Heart right ventricle (tissue), 16 donors: ENCODE data around the gene VIPR2. TPM values are rescaled to one million over a fixed set of nuclear protein-coding genes. Genes with fewer than 3 reads are reported as not detected.

Experiments
- ATAC-seq, 8 donors: fragments of 200-7000 bp; cut with Tn5 transposase; one replicate each; pipeline ENCODE4 v1.9.1; 2020; ENCODE audit warnings: mild to moderate bottlenecking in 8 of 8, moderate library complexity in 8 of 8, moderate number of reproducible peaks in 1 of 8
- DNase-seq, 2 donors: peaks; one replicate each; pipeline ENCODE4 v3.0.0-alpha.2; 2020
- H3K27ac ChIP-seq, 10 donors: fragments of 200-600 bp; sonication (generic) in 2 of 10; one replicate each; pipeline versions ENCODE4 v1.5.0 to v1.8.0; 2020 to 2022; ENCODE audit warnings: mild to moderate bottlenecking in 3 of 10
- H3K27me3 ChIP-seq, 7 donors: fragments of 200-600 bp; one replicate each; pipeline ENCODE4 v1.8.0; 2021 to 2022; ENCODE audit warnings: mild to moderate bottlenecking in 2 of 7
- H3K36me3 ChIP-seq, 9 donors: fragments of 200-600 bp; sonication (generic) in 1 of 9; one replicate each; pipeline versions ENCODE4 v1.5.0 to v1.8.0; 2020 to 2022; ENCODE audit warnings: mild to moderate bottlenecking in 2 of 9
- H3K4me1 ChIP-seq, 9 donors: fragments of 200-600 bp; sonication (generic) in 1 of 9; one replicate each; pipeline versions ENCODE4 v1.5.0 to v1.8.0; 2020 to 2022; ENCODE audit warnings: mild to moderate bottlenecking in 4 of 9
- H3K4me3 ChIP-seq, 10 donors: fragments of 200-600 bp; sonication (generic) in 2 of 10; one replicate each; pipeline versions ENCODE4 v1.5.0 to v1.8.0; 2020 to 2022; ENCODE audit warnings: mild to moderate bottlenecking in 7 of 10, moderate library complexity in 2 of 10
- H3K9me3 ChIP-seq, 11 donors: fragments of 200-600 bp in 10 of 11; sonication (generic) in 2 of 11; one replicate each; pipeline versions ENCODE4 v1.5.0 to v1.8.0; 2013 to 2022; ENCODE audit warnings: mild to moderate bottlenecking in 2 of 11, control low read depth in 1 of 11, moderate library complexity in 1 of 11
- WGBS, 2 donors: extraction: QIAGEN DNeasy Blood & Tissue Kit; methylation state at CpG; one replicate each; pipeline ENCODE4 v1.1.7; 2013; ENCODE audit warnings: inconsistent platforms in 1 of 2; 5-methylcytosine and 5-hydroxymethylcytosine counted together
- intact Hi-C, 10 donors: fragments of 100-400 bp; cut with DNase I; formaldehyde crosslinking; loops; one replicate each; pipeline versions ENCODE4 v1.11.1 to v1.14.2; 2022
- polyA plus RNA-seq, 2 donors: library from polyadenylated mRNA; stranded (reverse); fragments of 200-250 nt; gene quantifications; one replicate each; pipeline ENCODE4 v1.2.3, GENCODE V29; 2013
- total RNA-seq, 10 donors: library from RNA; stranded (reverse); fragmentation: NEBNext Ultra II Directional in 3 of 10; extraction: Animal tissue kit (Norgen Biotek cat#: 25700) in 3 of 10; gene quantifications; one replicate each; pipeline versions ENCODE4 v1.2.1 to v1.2.4, GENCODE V29; 2021 to 2023
- TF ChIP-seq, protein P1 (sequence below), 9 donors: fragments of 200-600 bp; sonication (generic) in 2 of 9; IDR thresholded peaks; one replicate each; pipeline versions ENCODE4 v1.5.0 to v1.8.0; 2021 to 2022; ENCODE audit warnings: antibody characterized with exemption in 9 of 9, mild to moderate bottlenecking in 5 of 9, moderate library complexity in 1 of 9
- donor health status: Arrhythmogenic right ventricular cardiomyopathy.
- donor health status: ischemic (EF 13 %, LVEDD 7.1; RV severe dilation, severe dysfunction).
- donor health status: healthy with polysubstance abuse.
- donor health status: DM: no; HTN: yes; CAD: no.
- donor health status: DM: no; HTN: no; CAD: no.
- donor health status: ischemic (EF 25% LVEDD 6.9; RV normal size, moderate dysfunction).
- donor health status: ischemic (EF 25% LVEDD 5.7; RV mildly dilated, moderate dysfunction).
- donor health status: healthy.
- donor health status: DM: yes; HTN: yes; CAD: no.
- donor health status: Ischemic cardiomyopathy.
- donor health status: ischemic (EF 35%, LVEDD 5.7; RV mildly dilated, moderate dysfunction).
- donor health status: nonischemic (EF 11% LVEDD 7.7; RV severe dilation, severe dysfunction).
- donor health status: DM: yes; HTN: yes; CAD: no.
- donor health status: PGD.
- donor health status: ischemic (EF 29% LVEDD 5.4; RV normal size, mild dysfunction).
- donor health status: nonischemic (EF 23%, LVEDD 6.1; RV moderate dilation, normal function).

VIPR2 gene
- total and polyA plus RNA-seq, 12 donors = 3.0 to 30.6 (median 19.1) TPM

DNA sequence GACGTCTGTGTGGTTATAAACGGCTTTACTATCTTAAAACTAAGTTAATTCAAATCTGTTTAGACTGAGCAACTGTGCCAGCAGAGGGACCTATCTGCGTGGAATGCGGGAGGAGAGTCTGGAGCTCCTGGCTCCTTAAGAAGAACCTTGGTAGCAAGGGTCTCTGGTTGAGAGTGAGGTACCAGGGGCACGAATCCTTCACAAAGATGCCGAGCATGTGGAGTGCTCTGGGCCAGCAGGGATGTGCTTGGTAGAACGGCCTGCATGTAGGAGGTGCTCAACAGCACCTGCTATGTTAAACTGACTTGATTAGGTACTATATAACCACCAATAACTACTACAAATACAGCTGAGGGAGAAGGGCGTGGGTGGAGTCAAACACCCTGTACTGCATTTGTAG lies 102.6 kb downstream of the VIPR2 start:
- ATAC-seq (peak in 4 of 8 donors; percentile 9 to 27 (median 15)), DNase-seq (no peak)

DNA sequence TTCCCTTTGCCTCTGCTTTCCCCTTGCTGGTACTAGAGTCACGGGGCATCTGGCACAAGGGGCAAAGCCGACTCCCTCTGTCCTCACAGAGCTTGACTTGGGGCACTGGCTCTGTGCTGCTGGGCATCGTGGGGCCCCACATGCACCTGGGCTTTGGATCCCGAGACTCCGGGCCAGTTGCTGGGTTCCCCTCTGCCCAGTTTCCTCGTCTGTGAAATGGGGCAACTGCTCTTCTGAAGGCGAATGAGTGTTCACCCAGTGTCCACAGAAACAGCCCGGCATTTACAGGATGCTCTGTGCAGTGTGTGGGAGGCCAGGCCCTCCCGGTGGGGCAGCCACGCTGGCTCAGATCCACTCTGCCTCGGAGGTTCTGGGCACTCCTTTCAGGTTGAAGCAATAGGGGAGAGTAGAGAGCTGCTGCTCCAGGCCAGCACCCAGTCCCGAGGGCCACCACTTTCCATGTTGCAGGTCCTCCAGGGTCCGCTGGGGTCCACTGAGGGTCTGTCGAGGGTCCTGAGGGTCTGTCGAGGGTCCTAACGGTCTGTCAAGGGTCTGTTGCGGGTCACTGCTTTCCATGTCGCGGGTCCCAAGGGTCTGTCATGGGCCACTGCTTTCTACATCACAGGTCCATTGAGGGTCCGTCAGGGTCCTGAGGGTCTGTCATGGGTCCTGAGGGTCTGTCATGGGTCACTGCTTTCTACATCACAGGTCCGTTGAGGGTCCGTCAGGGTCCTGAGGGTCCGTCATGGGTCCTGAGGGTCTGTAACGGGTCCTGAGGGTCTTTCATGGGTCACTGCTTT lies 103.6 kb downstream of the VIPR2 start:
- H3K36me3 ChIP-seq = peaks cover 0 to 37% (median 5%) of the 10 kb centered on the region in 9 donors
- peaks cover 0 to 12% (median 6%) of the 10 kb centered on the region in 9 donors for H3K4me1 ChIP-seq
- ATAC-seq = peak in 1 of 8 donors; percentile 48
- no peak overlapping the region for H3K4me3 ChIP-seq
- intact Hi-C loops = no loop called here
- peaks cover 0 to 10% (median 0%) of the 10 kb centered on the region in 11 donors for H3K9me3 ChIP-seq
- no peaks in the 10 kb centered on the region for H3K27me3 ChIP-seq
- TF ChIP-seq, protein P1, sequence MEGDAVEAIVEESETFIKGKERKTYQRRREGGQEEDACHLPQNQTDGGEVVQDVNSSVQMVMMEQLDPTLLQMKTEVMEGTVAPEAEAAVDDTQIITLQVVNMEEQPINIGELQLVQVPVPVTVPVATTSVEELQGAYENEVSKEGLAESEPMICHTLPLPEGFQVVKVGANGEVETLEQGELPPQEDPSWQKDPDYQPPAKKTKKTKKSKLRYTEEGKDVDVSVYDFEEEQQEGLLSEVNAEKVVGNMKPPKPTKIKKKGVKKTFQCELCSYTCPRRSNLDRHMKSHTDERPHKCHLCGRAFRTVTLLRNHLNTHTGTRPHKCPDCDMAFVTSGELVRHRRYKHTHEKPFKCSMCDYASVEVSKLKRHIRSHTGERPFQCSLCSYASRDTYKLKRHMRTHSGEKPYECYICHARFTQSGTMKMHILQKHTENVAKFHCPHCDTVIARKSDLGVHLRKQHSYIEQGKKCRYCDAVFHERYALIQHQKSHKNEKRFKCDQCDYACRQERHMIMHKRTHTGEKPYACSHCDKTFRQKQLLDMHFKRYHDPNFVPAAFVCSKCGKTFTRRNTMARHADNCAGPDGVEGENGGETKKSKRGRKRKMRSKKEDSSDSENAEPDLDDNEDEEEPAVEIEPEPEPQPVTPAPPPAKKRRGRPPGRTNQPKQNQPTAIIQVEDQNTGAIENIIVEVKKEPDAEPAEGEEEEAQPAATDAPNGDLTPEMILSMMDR (IDR thresholded peaks at IDR 0.05) = no peak
- no peak for DNase-seq
- 91 to 93% methylated on average over 24 of the region's 24 CpGs for WGBS, 2 donors
- H3K27ac ChIP-seq = no peak overlapping the region

More for the DNA sequence above, 102.6 kb downstream of the VIPR2 start:
- Histone ChIP-seq H3K4me3 (no peak overlapping the region), H3K36me3 (peaks cover 0 to 29% (median 4%) of the 10 kb centered on the region in 9 donors), H3K27ac (no peak overlapping the region), H3K4me1 (peaks cover 0 to 12% (median 6%) of the 10 kb centered on the region in 9 donors), H3K9me3 (peaks cover 0 to 10% (median 0%) of the 10 kb centered on the region in 11 donors), H3K27me3 (no peaks in the 10 kb centered on the region)
- 72 to 78% methylated on average over 8 of the region's 8 CpGs for WGBS, 2 donors
- intact Hi-C loops = no loop called here
- TF ChIP-seq, protein P1 (IDR thresholded peaks at IDR 0.05) = no peak

DNA sequence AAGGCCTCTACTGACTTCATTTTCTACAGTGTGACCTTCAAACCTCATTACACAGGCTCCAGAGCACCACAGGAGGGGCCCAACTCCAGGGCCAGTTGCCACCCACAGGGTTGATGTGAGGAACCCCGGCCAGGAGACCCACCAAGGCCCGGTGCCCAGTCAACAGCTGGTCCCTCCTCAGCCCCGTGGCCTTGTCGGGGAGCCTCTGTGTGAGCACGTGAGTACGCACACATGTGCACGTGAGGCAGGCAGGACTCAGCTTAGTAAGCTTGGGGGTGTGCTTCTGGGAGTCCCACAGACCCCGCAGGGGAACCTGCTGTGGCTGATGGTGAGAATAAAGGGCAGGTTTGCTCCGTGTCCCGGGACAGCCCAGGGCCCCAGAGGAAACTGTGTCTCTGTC lies 104.5 kb downstream of the VIPR2 start:
- WGBS, 2 donors = 86% methylated on average over 10 of the region's 10 CpGs
- H3K4me1 ChIP-seq = peaks cover 0 to 12% (median 6%) of the 10 kb centered on the region in 9 donors
- ATAC-seq (peak in 1 of 8 donors; percentile 34), DNase-seq (no peak)
- peaks cover 0 to 46% (median 11%) of the 10 kb centered on the region in 9 donors for H3K36me3 ChIP-seq
- H3K9me3 ChIP-seq = peaks cover 0 to 10% (median 0%) of the 10 kb centered on the region in 11 donors
- intact Hi-C loops = no loop called here
- H3K27me3 ChIP-seq = no peaks in the 10 kb centered on the region
- no peak overlapping the region for H3K4me3 ChIP-seq
- H3K27ac ChIP-seq = no peak overlapping the region
- TF ChIP-seq, protein P1 (IDR thresholded peaks at IDR 0.05) = no peak

DNA sequence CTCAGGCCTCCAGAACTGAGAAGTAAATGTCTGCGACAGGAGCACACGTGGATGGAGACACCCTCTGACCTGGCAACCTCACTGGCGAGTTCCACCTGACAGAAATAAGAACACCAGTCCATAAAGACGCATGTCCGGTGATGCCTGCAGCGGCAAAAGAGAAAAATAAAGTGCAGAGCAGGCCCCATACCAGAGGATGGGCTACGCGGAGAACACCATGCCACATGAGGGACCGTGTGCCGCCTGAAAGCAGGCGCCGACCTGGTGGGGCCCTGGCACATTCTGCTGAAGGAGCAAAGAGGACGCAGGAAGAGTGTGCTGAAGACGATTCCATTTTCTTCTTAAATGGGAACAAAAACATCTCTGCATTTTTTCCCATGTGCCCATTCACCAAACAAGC lies 105.0 kb downstream of the VIPR2 start:
- no peak for ATAC-seq
- Histone ChIP-seq H3K9me3 (peaks cover 0 to 10% (median 0%) of the 10 kb centered on the region in 11 donors), H3K27me3 (no peaks in the 10 kb centered on the region), H3K4me3 (no peak overlapping the region), H3K36me3 (peaks cover 0 to 49% (median 11%) of the 10 kb centered on the region in 9 donors), H3K4me1 (peaks cover 0 to 12% (median 6%) of the 10 kb centered on the region in 9 donors), H3K27ac (no peak overlapping the region)
- no peak for DNase-seq
- intact Hi-C loops = loop anchor here in 2 of 10 donors (10.0 kb wide), 1 partner anchor 105 kb away; the partner anchor contains the start of gene VIPR2 (in 2 of the 2)
- WGBS, 2 donors = 93 to 95% methylated on average over 14 of the region's 14 CpGs
- TF ChIP-seq, protein P1 (IDR thresholded peaks at IDR 0.05) = no peak
